Activated naive CD4-positive, alpha-beta T cell treated with anti-CD3 and anti-CD28 coated beads, Interleukin-2, amount 50 U/mL, for 16 hours (primary cell): ENCODE results near the gene POLR1A.
"Not testable (repeated sequence)": the region's sequence is repeated elsewhere in the genome, so short reads cannot be mapped to it uniquely, and the experiment has no call there.

ENCODE experiments used
- DNase-seq: peaks from one replicate; pipeline ENCODE4 v3.0.0-alpha.2; 2020

Gene POLR1A

DNA sequence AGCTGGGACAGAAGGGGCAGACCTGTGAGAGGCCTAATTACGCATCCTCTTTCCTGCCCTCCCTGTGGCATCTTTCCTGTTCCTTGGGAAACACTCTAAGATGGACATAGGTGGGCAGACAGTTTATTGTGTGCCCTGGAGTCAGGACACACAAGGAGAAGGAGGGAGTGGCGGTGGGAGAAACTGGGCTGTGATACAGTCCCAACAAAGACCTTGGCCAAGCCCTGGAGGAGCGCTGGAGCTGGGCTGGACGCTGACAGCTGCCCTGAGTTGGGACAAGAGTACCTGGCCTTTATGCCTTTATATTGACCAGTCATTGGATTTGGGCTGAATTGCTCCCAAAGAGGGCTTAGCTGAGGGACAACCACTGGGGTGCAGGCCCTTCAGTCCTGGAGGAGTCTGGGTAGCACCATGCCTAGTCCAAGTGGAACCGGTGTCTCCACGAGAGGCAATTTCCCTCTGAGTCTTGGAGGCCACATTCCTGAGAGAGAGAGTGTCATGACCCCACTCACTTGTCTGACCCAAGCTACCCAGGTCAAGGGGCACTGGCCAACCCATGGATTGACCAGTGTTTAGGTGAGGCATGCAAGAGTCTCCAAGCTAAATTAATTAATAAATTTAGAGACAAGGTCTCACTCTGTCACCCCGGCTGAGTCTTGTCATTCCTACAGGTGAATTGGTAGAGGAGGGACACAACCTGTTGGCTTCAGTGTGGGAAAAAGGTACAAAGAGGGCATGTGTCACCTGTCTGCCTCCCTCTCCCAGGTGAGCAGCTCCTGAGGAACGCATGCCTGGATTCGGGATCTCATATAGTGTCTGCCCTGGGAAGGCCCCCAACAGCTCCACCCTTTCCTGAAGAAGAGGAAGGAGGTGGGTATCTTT is 109.8 kb downstream of the POLR1A start:
- no peak for DNase-seq

- DNase-seq = no peak
Observed at GRCh38 chr2:85994897-85995647, 110.6 kb downstream of the POLR1A start.

DNA sequence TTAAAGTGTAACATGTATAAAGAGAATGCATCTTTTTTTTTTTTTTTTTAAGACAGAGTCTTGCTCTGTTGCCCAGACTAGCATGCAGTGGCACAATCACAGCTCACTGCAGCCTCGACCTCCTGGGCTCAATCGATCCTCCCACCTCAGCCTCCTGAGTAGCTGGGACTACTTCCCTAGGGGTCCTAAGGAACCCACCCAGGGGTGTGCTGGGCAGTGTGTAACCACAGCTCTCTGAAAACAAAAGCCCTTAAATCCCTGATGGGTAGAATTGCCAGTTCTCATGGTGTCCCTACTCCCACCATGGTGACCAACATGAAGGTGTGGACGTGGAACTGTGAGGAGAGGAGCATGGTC is 111.3 kb downstream of the POLR1A start:
- no peak for DNase-seq

- no peak for DNase-seq
Observed at GRCh38 chr2:85992611-85993010, 113.1 kb downstream of the POLR1A start.

- DNase-seq = not testable (repeated sequence)
Observed at GRCh38 chr2:85992053-85992452, 113.6 kb downstream of the POLR1A start.

GRCh38 chr2:85990084-85990483 is 115.6 kb downstream of the POLR1A start:
- no peak for DNase-seq

- DNase-seq = no peak
Observed at GRCh38 chr2:85989288-85989865, 116.3 kb downstream of the POLR1A start.

DNA sequence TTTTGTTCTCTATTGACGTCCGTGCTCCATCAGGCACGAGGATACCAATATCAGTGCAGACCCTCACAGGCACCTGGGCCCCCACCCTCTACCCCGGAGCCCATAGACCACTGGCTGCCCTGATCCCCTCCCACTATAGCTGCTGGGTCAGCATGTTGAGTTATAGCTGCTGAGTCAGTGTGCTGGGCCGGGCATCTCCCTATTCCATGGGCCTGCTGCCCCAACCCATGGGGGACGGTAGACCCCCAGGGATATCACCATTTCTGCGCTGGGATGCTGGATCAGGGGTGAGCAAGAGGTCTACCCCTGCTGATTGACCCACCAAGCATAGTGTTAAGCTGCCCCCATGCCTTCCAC is 116.8 kb downstream of the POLR1A start:
- DNase-seq = no peak

GRCh38 chr2:85988175-85988913 is 117.3 kb downstream of the POLR1A start:
- DNase-seq = no peak

DNA sequence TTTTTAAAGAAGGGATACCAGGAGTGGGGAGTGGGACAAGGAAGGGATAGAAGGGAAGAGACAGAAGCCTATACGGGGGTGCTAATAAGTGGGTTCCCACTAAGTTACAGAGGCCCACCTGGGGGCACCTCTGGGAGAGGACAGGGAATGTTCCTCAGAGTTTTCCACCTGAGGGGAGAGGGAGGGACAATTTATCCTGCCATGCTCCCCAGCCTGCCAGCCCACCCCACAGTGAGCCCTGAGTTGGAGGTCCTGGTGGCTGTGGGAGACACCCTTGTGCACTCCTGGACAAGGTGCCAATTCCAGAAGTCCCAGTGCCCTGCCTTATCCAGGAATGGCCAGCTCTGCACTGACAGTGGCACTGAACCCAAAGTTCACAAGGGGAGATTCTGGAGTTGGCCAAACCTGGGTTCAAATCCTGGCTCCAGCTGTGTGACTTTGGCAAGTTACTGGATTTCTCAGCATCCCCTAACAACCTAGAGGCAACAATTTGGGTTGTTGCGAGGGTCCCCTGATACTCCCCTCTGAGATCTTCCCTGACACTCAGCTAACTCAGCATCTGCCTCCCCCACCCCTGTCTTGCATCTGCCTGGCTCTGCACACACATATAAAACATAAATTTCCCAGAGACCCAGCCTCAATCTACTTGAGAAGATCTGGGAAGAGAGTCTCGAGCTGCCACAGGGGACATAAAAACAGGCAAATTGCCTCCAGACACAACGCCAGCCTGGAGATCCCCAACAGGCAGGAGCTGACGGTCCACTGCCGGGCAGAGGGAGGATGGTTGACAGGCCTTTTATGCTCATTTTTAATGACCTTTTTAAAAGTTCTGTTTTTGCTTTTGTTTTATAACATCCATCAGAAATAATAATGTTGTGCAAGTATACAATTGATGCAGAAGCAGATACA is 118.2 kb downstream of the POLR1A start:
- no peak for DNase-seq

DNA sequence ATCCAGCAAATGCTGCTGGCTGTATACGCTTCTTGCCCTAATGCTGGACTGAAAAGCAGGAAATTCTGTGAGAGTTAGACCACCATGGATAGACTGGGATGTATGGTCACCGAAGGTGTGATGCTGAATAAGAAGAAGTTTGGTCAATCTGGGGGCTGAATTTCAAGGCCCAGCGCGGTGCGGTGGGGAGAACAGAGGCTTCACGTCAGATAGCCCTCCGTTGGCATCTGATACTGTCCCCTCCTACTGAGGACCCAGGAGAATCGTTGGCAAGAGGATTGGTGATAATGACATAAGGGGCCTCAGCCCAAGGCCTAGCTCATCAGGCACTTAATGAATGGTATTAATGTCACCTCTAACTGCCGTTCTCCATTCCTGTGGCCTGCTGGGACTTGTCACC is 119.6 kb downstream of the POLR1A start:
- no peak for DNase-seq

- DNase-seq = no peak
Observed at GRCh38 chr2:85984788-85985187, 120.9 kb downstream of the POLR1A start.

DNA sequence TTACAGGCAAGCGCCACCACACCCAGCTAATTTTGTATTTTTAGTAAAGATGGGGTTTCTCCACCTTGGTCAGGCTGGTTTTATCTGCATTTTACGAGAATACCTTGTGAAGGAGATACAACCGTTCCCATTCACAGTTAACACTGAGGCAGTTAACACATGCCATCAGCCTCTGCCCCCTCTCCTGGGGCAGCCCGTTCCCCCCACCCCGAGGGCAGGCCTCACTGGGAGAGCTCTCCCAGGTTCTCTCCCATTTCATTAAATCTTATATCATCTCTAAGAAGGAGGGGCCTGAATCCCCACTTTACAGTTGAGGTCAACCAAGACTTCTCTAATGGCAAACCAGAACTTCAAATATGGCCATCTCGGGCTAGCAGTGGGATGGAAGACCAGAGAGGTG is 121.9 kb downstream of the POLR1A start:
- no peak for DNase-seq

DNA sequence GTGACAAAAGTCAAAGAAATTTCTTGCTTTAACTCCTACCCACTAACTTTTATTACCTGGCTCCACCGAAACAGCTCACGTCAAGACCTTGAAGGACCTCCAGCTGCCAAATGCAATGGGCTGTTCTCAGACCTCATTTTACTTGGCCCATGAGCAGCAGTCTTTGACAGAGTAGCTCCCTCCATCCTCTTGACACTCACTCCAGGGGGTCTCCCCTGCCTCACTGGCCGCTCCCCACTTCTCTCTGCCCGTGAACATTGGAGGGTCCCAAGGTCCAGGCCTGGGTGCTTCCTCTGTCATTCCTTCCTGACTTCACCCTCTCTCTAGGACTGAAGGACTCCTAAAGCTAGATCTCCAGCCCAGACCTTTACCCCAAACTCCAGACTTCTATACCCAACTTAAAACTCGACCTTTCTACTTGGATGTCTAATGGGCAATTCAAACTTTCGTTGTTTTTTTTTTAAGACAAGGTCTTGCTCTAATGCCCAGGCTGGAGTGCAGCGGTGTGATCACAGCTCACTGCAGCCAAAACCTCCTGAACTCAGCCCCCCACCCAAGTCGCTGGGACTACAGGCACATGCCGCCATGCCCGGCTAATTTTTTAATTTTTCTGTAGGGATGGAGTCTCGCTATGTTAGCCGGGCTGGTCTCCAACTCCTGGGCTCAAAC is 124.0 kb downstream of the POLR1A start:
- DNase-seq = no peak

DNA sequence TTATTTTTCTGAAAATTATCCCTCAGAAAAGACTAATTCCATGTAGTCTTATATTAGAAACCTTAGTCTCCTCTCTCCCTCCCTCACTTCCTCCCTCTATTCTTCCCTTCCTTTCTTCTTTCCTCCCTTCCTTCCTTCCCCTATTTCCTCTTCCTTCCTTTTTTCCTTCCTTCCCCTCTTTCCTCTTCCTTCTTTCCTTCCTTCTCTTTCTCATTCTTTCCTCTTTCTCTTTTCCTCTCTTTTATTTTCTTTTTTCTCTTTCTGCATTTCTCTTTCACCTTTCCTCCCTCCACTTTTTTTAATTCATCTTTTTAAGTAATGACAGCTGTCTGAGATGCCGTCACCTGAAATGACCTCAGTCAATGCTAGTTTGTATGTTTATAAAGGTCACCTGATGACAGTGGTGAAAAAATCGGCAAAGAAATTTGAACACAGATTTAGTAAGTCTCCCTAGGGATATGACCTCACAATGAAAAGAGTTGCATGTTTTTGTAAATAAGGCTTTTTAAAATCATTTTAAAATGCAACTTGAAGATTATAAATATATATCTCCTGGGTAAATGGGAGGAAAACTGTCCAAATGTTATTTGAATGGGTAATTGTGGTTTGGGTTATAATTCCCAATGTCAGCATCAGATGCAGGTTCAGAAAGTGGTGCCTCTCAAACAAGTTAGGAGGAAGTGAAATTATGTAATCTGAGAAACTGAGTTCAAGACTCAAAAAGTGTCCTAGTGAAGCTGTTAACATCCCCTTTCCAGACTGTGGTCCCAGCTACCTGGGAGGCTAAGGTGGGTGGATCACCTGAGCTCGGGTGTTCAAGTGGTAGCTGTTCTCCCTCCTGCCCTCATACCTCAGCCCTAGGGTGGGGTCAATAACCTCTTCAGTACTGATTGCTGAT is 126.6 kb downstream of the POLR1A start:
- no peak for DNase-seq

GRCh38 chr2:85976106-85976920 is 129.4 kb downstream of the POLR1A start:
- no peak for DNase-seq

- DNase-seq = no peak
Observed at GRCh38 chr2:85975581-85975980, 130.1 kb downstream of the POLR1A start.

- DNase-seq = no peak
Observed at GRCh38 chr2:85974390-85974789, 131.3 kb downstream of the POLR1A start.

GRCh38 chr2:85972355-85972754 is 133.3 kb downstream of the POLR1A start:
- no peak for DNase-seq

GRCh38 chr2:85971366-85971765 is 134.3 kb downstream of the POLR1A start:
- DNase-seq = no peak
